Uterus (tissue), 2 donors: Measurements from ENCODE around the gene ERMN.

ENCODE experiments used
- POLR2A ChIP-seq, 2 donors: fragments of 450-650 bp; IDR thresholded peaks; one replicate each; pipeline ENCODE4 v1.6.1; 2016; ENCODE audit warnings: antibody characterized with exemption in 2 of 2, mild to moderate bottlenecking in 1 of 2, moderate library complexity in 1 of 2
- TF ChIP-seq, protein P1 (sequence below), 4 experiments: fragments of 200-600 bp in 2 of 4; fragments of 450-650 bp in 2 of 4; sonication (generic) in 2 of 4; IDR thresholded peaks; one replicate each; pipeline ENCODE4 v1.5.1; 2016 to 2019; ENCODE audit warnings: antibody characterized with exemption in 4 of 4, mild to moderate bottlenecking in 2 of 4, moderate library complexity in 1 of 4

DNA sequence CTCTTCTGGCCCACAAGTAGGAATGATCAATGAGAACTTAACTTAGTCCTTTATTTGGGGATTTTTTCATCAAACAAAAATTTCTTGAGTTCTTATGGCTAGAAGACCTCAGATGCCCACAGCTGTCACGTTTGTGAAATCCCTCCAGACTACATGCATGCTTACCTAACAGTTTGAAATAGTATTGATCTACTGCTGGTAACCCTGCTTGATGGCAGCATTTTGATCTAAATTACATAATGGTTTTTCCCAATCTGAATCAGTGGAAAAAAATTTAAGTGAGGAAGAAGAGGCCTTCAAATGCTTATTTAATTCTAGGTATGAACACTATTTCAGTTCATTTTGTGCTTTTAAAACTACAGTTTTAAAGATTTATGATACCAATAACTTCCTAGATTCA, 13.9 kb downstream of the ERMN start:
- TF ChIP-seq, protein P1, sequence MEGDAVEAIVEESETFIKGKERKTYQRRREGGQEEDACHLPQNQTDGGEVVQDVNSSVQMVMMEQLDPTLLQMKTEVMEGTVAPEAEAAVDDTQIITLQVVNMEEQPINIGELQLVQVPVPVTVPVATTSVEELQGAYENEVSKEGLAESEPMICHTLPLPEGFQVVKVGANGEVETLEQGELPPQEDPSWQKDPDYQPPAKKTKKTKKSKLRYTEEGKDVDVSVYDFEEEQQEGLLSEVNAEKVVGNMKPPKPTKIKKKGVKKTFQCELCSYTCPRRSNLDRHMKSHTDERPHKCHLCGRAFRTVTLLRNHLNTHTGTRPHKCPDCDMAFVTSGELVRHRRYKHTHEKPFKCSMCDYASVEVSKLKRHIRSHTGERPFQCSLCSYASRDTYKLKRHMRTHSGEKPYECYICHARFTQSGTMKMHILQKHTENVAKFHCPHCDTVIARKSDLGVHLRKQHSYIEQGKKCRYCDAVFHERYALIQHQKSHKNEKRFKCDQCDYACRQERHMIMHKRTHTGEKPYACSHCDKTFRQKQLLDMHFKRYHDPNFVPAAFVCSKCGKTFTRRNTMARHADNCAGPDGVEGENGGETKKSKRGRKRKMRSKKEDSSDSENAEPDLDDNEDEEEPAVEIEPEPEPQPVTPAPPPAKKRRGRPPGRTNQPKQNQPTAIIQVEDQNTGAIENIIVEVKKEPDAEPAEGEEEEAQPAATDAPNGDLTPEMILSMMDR (IDR thresholded peaks at IDR 0.05): no peak
- TF ChIP-seq POLR2A (IDR thresholded peaks at IDR 0.05): no peak
